Dendritic cell treated with granulocyte-macrophage colony-stimulating factor and Interleukin-4, amounts not matched to agents 40 ng/mL and 50 ng/mL, for 4 days (primary cell): ENCODE measurements around the gene LAMA4.

Source experiments
- H3K27ac Mint-ChIP-seq: one replicate; pipeline ENCODE4 v1.8.0; 2022; ENCODE audit warnings: mild to moderate bottlenecking, mixed read lengths
- H3K27me3 Mint-ChIP-seq: one replicate; pipeline ENCODE4 v1.8.0; 2022; ENCODE audit warnings: mild to moderate bottlenecking, mixed read lengths
- H3K36me3 Mint-ChIP-seq: one replicate; pipeline ENCODE4 v1.8.0; 2022; ENCODE audit warnings: low read depth, mixed read lengths
- H3K4me1 Mint-ChIP-seq: one replicate; pipeline ENCODE4 v1.8.0; 2022; ENCODE audit warnings: low read depth, mixed read lengths
- H3K4me3 Mint-ChIP-seq: one replicate; pipeline ENCODE4 v1.8.0; 2022; ENCODE audit warnings: mild to moderate bottlenecking, moderate library complexity, mixed read lengths
- H3K9me3 Mint-ChIP-seq: one replicate; pipeline ENCODE4 v1.8.0; 2022; ENCODE audit warnings: mixed read lengths
- intact Hi-C: fragments of 100-400 bp; cut with micrococcal nuclease; formaldehyde crosslinking; loops from one replicate; pipeline ENCODE4 v1.15.0; 2022

The LAMA4 gene, protein sequence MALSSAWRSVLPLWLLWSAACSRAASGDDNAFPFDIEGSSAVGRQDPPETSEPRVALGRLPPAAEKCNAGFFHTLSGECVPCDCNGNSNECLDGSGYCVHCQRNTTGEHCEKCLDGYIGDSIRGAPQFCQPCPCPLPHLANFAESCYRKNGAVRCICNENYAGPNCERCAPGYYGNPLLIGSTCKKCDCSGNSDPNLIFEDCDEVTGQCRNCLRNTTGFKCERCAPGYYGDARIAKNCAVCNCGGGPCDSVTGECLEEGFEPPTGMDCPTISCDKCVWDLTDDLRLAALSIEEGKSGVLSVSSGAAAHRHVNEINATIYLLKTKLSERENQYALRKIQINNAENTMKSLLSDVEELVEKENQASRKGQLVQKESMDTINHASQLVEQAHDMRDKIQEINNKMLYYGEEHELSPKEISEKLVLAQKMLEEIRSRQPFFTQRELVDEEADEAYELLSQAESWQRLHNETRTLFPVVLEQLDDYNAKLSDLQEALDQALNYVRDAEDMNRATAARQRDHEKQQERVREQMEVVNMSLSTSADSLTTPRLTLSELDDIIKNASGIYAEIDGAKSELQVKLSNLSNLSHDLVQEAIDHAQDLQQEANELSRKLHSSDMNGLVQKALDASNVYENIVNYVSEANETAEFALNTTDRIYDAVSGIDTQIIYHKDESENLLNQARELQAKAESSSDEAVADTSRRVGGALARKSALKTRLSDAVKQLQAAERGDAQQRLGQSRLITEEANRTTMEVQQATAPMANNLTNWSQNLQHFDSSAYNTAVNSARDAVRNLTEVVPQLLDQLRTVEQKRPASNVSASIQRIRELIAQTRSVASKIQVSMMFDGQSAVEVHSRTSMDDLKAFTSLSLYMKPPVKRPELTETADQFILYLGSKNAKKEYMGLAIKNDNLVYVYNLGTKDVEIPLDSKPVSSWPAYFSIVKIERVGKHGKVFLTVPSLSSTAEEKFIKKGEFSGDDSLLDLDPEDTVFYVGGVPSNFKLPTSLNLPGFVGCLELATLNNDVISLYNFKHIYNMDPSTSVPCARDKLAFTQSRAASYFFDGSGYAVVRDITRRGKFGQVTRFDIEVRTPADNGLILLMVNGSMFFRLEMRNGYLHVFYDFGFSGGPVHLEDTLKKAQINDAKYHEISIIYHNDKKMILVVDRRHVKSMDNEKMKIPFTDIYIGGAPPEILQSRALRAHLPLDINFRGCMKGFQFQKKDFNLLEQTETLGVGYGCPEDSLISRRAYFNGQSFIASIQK (N-terminal part only)

DNA sequence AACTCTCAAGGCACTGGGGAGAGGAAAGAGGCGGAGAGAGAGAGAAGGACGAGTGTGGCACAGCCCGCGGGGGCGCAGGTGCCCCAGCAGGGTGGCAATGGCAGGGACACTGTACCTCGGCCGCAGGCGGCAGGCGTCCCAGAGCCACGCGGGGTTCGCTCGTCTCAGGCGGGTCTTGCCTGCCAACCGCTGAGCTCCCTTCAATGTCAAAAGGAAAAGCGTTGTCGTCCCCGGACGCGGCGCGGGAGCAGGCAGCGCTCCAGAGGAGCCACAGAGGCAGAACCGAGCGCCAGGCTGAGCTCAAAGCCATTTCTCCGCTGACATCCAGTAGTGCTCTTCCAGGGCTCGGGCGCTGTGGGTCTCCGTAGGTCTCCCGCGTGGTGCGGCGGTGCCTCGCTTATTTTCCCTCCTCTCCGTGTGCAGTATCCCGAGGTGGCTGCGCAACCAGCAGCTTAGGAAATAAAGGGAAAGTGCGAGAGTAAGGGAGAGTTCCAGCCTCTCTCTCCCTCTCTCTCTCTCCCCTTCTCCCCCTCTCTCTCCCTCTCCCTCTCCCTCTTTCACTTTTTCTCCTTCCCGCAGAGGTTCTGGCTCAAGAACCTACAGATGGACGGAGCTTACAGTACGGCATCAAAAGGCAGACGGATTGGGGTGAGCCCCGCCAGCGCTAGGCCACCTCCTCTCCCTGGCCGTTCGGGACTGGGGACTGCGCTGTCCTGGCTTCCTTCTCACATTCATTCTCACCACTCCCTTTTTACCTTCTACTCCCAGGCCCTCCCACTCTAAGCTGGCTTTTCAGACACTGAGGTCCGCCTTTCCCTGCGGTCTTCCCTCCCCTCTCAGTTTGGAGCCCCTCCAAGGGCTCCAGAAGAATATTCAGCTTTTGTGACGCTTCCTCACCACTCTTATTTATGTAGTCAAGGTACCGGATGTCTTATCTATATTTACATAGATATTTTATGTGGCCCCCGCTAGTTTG is at the start of gene LAMA4:
Gene LAMA4, minus strand, starts transcription at position 727 of the 976 bp plus-strand sequence. Its CDS starts 417 bp downstream, at position 310.
- intact Hi-C loops, result no loop called here
- Mint-ChIP-seq H3K4me1 (peaks cover 15% of the 10 kb centered on the region), H3K4me3 (peak within 1 kb of the TSS; percentile 48), H3K27me3 (peaks cover 37% of the 10 kb centered on the region), H3K27ac (no peak within 1 kb of the TSS), H3K9me3 (no peaks in the 10 kb centered on the region), H3K36me3 (no peaks in the 10 kb centered on the region)

DNA sequence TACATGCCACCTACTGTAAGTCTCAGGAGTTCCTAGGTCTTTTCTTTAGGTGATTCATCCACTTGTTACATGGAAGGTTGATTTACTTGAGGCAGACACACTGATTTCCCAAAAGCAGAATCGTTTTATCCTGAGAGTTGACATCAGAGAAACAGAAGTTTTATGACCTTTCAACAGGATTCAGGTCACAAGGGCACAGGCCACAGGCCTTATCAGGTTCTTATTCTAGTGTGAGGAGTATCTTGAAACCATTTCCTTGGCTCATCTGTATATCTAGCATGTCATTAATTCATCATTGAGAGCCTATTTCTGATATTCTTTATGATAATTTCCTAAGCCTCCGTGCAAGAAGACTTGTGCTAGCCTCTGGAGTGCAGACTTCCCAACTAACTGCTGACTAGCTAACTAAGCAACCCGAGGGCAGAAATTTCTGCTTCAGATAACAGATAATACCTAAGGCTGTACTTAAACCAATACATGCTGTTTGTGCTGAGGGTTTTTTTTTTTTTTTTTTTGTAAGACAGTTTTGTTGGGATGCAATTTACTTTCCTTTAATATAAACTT is 47.9 kb upstream of the LAMA4 start:
- Mint-ChIP-seq H3K9me3 (no peaks in the 10 kb centered on the region), H3K4me1 (no peaks in the 10 kb centered on the region), H3K27me3 (no peaks in the 10 kb centered on the region)

DNA sequence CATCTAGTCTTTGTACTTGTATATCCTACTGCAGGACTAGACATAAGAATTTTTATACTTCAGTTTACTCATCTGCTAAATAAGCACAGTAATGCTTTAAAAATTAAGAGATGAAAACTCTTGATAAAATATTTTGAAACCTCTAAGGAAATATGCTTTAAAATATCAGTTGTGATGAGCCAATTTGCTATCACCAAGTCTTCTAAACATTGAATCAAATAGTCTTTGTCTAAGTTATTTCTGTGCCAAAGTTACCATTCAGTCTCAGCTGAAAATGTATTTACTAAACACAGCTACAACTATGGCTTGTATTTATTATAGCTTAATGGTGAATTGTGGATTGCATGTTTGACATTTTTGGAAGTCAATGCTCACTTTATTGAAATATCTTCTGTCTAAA is 46.5 kb upstream of the LAMA4 start:
- Mint-ChIP-seq H3K27me3 (peaks cover 3% of the 10 kb centered on the region), H3K4me3 (no peak overlapping the region), H3K36me3 (no peaks in the 10 kb centered on the region), H3K9me3 (no peaks in the 10 kb centered on the region), H3K27ac (no peak overlapping the region), H3K4me1 (no peaks in the 10 kb centered on the region)
- intact Hi-C loops, result no loop called here

More for the DNA sequence above, 47.9 kb upstream of the LAMA4 start:
- H3K36me3 Mint-ChIP-seq, result no peaks in the 10 kb centered on the region
- H3K4me3 Mint-ChIP-seq, result no peak overlapping the region
- intact Hi-C loops, result no loop called here
- no peak overlapping the region for H3K27ac Mint-ChIP-seq

DNA sequence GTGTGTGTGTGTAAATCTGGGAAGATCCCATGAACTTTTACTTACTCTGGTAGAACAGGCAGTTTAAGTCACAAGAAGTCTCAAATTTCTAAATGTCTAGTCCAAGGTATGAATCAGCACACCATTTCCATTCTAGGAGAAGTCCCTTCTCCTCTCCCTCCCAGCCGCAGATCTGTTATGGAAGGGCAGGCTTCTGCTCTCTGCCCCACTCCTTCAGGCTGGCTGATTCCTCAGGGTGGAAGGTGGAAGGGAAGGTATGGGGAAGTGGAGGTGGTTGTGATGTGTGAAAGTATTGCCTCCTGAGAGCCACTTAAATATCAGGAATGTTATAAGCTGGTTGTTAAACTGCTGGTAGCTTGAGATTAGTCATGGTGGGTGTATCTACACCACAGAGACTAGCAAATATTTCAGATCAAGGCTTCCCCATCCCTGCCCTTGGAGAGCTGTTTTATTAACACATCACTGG is 44.5 kb upstream of the LAMA4 start:
- no peaks in the 10 kb centered on the region for H3K4me1 Mint-ChIP-seq
- no peak overlapping the region for H3K27ac Mint-ChIP-seq
- H3K36me3 Mint-ChIP-seq, result no peaks in the 10 kb centered on the region
- intact Hi-C loops, result no loop called here
- peaks cover 3% of the 10 kb centered on the region for H3K27me3 Mint-ChIP-seq
- H3K9me3 Mint-ChIP-seq, result no peaks in the 10 kb centered on the region
- no peak overlapping the region for H3K4me3 Mint-ChIP-seq

DNA sequence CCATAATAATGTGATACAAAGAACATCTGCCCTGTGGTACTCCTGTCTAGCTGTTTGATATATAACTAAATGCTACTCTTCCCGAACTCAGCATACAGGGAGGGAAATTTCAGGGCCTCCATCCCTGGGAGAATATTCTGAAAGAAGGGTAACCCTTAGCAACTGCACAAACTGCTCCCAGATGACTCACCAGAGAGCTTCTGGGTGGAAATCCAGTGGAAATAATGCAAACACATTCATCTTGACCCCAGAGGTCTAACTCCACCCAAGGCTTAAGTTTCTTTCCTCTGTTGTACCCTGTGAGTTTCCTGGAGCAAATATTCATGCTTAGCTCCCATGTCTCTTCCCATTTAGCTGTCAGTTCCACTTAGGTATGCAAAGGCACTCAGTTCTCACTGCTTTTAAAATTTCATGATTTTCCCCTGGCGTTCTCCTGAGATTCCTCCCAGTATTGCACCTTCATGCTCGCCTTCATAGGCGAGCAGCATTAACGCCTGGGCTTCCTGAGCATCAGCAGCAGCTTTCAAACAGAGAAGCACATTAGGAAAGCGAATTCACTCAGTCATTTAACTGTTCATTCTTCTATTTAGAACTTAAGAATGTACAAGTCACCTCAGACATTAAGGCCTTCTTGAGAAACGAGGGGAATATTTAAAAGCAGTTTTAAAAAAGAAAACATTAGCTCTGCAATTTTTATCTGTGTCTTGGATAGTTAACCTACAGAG is 43.8 kb upstream of the LAMA4 start:
- no peaks in the 10 kb centered on the region for H3K36me3 Mint-ChIP-seq
- H3K9me3 Mint-ChIP-seq, result no peaks in the 10 kb centered on the region
- H3K4me3 Mint-ChIP-seq, result no peak overlapping the region
- peaks cover 5% of the 10 kb centered on the region for H3K27me3 Mint-ChIP-seq
- H3K4me1 Mint-ChIP-seq, result no peaks in the 10 kb centered on the region
- intact Hi-C loops, result no loop called here
- no peak overlapping the region for H3K27ac Mint-ChIP-seq

DNA sequence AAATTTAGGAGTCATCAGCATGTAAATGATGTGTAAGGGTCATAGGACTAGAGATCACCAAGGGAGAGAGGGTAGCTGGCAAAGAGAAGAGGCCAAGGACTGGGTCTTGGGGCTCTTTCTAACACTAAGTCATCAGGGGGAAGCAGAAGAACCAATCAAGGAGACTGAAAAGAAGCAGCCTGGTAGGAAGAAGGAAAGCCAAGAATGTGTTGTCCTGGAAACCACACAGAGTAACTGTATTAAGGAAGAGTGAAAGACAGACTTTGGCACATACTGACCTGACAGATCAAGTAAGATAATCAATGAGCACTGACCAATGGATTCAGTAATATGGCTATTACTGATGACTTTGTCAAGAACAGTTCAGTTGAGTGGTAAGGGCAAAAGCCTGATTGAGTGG is 42.3 kb upstream of the LAMA4 start:
- no peaks in the 10 kb centered on the region for H3K9me3 Mint-ChIP-seq
- no peaks in the 10 kb centered on the region for H3K4me1 Mint-ChIP-seq
- H3K4me3 Mint-ChIP-seq, result no peak overlapping the region
- H3K36me3 Mint-ChIP-seq, result no peaks in the 10 kb centered on the region
- intact Hi-C loops, result no loop called here
- no peak overlapping the region for H3K27ac Mint-ChIP-seq
- peaks cover 5% of the 10 kb centered on the region for H3K27me3 Mint-ChIP-seq

DNA sequence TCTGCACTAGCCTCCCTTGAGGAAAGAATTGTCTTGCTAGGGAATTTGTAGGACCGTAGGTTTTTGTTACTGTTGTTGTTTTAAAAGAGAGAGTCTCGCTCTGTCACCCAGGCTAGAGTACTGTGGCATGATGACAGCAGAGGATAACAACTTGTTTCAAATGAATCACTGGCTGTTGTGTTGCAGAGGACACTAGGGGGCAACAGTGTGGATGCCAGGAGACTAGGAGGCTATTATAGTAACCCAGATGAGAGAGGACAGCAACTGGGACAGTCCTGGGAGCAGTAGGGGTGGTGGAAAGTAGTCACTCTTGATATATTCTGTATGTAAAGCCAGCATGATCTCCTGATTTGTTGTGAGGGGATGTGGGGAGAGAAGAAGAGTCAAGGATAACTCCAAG is 41.8 kb upstream of the LAMA4 start:
- Mint-ChIP-seq H3K9me3 (no peaks in the 10 kb centered on the region), H3K36me3 (no peaks in the 10 kb centered on the region), H3K27ac (no peak overlapping the region), H3K27me3 (peaks cover 6% of the 10 kb centered on the region), H3K4me3 (no peak overlapping the region), H3K4me1 (no peaks in the 10 kb centered on the region)
- intact Hi-C loops, result no loop called here

DNA sequence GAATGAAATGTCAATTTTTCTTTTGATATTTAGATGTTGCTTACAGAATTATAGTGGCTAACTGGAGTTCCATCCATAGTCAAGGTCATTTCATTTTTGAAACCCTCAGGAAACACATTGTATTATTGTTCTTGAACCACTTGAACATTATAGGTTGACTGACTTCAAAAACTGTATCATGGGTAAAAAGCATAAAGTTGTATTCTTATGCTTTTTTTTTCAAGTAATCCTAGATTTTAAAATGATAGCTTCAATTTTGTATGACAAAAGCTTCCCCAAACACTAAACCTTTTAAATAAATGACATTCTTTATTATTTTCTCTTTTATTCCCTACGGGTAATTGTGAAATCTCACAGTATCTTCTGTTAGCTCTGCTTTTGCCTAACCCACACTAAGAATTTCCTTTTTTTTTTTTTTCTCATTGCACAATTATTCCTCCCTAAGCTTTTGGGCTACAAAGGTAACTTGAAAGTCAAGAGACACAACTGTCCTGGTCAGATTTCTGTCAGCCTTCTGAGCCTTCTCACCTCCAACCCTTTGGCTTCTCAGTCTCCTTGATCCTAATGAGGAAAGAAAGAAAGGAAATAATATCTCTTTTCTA is 36.9 kb upstream of the LAMA4 start:
- Mint-ChIP-seq H3K27ac (no peak overlapping the region), H3K36me3 (no peaks in the 10 kb centered on the region), H3K4me1 (no peaks in the 10 kb centered on the region), H3K4me3 (no peak overlapping the region), H3K9me3 (no peaks in the 10 kb centered on the region), H3K27me3 (peaks cover 5% of the 10 kb centered on the region)
- intact Hi-C loops, result loop anchor here (5.0 kb wide), 1 partner anchor 109 kb away; no protein-coding TSS in a partner anchor

DNA sequence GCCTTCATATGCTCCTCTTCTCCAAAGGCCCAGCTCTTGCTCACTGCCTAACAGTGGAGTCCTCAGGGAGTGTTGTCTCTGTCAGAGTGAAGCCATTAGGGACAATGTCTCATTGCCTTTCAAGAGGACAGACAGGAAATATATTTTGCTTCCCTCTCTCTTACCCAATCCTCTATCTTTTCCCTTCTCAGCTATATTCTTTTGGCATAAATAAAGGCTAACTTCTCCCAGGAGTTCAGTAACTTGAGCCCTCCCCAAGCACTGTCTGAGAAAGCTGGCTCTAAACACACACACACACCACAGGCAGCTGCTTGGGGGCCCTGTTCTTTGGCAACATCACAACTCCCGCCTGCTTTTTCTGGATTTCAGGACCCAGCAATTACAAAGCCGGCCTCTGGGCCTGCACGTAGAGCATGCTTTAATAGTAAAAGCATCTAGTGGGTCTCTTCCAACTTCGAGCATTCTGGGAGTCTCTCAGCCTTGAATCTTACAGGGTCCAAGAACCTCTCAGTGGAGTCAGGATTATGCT is 34.7 kb upstream of the LAMA4 start:
- Mint-ChIP-seq H3K4me1 (no peaks in the 10 kb centered on the region), H3K9me3 (no peaks in the 10 kb centered on the region), H3K27ac (no peak overlapping the region), H3K36me3 (no peaks in the 10 kb centered on the region), H3K4me3 (no peak overlapping the region), H3K27me3 (peaks cover 5% of the 10 kb centered on the region)
- intact Hi-C loops, result no loop called here

DNA sequence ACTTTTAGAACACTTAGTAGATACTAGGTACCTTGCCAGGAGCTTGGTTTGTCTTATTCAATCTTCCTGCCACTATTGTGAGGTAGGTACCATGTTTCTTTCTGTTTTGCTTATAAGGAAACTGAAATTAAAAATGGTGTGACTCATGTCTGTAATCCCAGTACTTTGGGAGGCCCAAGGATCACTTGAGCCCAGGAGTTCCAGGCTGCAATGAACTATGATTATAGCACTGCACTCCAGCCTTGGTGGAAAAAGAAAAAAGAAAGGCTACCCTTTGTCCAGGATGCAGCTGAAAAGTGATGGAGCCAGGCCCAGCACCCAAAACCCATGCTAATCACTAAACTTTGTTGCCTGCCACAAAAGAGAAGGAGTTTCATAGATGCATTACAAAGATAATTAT is 34.1 kb upstream of the LAMA4 start:
- Mint-ChIP-seq H3K9me3 (no peaks in the 10 kb centered on the region), H3K27ac (no peak overlapping the region), H3K27me3 (peaks cover 3% of the 10 kb centered on the region), H3K4me3 (no peak overlapping the region), H3K4me1 (no peaks in the 10 kb centered on the region), H3K36me3 (no peaks in the 10 kb centered on the region)
- intact Hi-C loops, result no loop called here

DNA sequence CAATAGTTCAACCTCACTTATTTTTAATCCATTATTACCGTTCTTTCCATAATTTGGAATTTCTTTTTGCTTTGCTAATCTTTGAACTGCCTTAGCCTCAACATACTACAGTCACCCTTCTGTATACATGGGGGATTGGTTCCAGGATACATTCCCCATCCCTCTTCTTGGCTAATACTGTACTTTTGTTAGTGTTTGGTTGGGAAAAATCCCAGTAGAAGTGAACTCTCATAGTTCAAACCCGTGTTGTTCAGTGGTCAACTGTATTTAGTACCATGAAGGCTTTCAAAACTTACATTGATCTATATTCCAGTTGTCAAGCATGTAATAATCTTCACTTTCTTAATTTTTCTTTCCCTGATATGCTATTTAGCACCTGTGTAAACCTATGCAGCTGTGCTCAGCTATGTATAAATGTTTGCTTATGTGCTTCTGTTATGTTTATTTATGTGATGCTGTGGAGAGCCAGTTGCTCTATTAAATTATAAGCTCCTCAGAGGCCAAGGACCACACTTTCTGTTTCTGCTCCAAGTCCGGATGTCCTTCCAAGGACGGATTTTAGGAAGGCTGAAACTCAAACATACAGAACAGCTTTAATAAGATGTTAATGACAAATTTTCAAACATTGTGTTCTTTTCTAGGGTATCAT is 33.3 kb upstream of the LAMA4 start:
- intact Hi-C loops, result no loop called here
- Mint-ChIP-seq H3K27ac (no peak overlapping the region), H3K4me1 (no peaks in the 10 kb centered on the region), H3K27me3 (peaks cover 3% of the 10 kb centered on the region), H3K4me3 (no peak overlapping the region), H3K36me3 (no peaks in the 10 kb centered on the region), H3K9me3 (no peaks in the 10 kb centered on the region)
